HEK293T (cell line): Measurements from ENCODE around the gene MAMDC2.

ENCODE experiments used
- CTCF ChIA-PET: fragments of 350-600 bp; formaldehyde crosslinking; extraction: SDS; loops from one replicate; lab custom pipeline; 2021; ENCODE audit warnings: antibody characterized with exemption, inconsistent platforms; lab: Yijun Ruan, JAX
- POLR2A ChIA-PET: fragments of 350-600 bp; formaldehyde crosslinking; extraction: SDS; loops from one replicate; lab custom pipeline; 2020; ENCODE audit warnings: antibody characterized with exemption, inconsistent platforms; lab: Yijun Ruan, JAX
- DNase-seq: peaks from one replicate; pipeline ENCODE4 v3.0.0; 2012; ENCODE audit warnings: mixed read lengths; ENCODE audit errors: extremely low spot score
- ARNT ChIP-seq: fragments of 450-650 bp; IDR thresholded peaks from 2 replicates; pipeline ENCODE4 v1.6.1; 2017; ENCODE audit warnings: mild to moderate bottlenecking
- BHLHE40 ChIP-seq: fragments of 450-650 bp; IDR thresholded peaks from 2 replicates; pipeline ENCODE4 v1.6.1; 2016; ENCODE audit warnings: mild to moderate bottlenecking, moderate library complexity, borderline replicate concordance
- CTBP1 ChIP-seq: fragments of 450-650 bp; IDR thresholded peaks from 2 replicates; pipeline ENCODE4 v1.6.1; 2016; ENCODE audit warnings: borderline replicate concordance
- ELF4 ChIP-seq: fragments of 450-650 bp; IDR thresholded peaks from 2 replicates; pipeline ENCODE4 v1.6.1; 2017; ENCODE audit warnings: antibody characterized with exemption
- FOXA1 ChIP-seq: fragments of 450-650 bp; IDR thresholded peaks from 2 replicates; pipeline ENCODE4 v1.6.1; 2016; ENCODE audit warnings: mild to moderate bottlenecking
- FOXK2 ChIP-seq: fragments of 450-650 bp; IDR thresholded peaks from 2 replicates; pipeline ENCODE4 v1.6.1; 2016; ENCODE audit warnings: mild to moderate bottlenecking
- FOXM1 ChIP-seq: fragments of 450-650 bp; IDR thresholded peaks from 2 replicates; pipeline ENCODE4 v1.6.1; 2017; ENCODE audit warnings: mild to moderate bottlenecking, borderline replicate concordance
- HDGF ChIP-seq: fragments of 450-650 bp; IDR thresholded peaks from 2 replicates; pipeline ENCODE4 v1.6.1; 2017; ENCODE audit warnings: antibody characterized with exemption, borderline replicate concordance
- L3MBTL2 ChIP-seq: fragments of 450-650 bp; conservative IDR thresholded peaks from 2 replicates; pipeline ENCODE4 v1.6.1; 2016; ENCODE audit warnings: mild to moderate bottlenecking
- LEF1 ChIP-seq: fragments of 450-650 bp; IDR thresholded peaks from 2 replicates; pipeline ENCODE4 v1.6.1; 2017; ENCODE audit warnings: mild to moderate bottlenecking, borderline replicate concordance
- NFRKB ChIP-seq: fragments of 450-650 bp; IDR thresholded peaks from 2 replicates; pipeline ENCODE4 v1.6.1; 2016; ENCODE audit warnings: mild to moderate bottlenecking, moderate library complexity
- PKNOX1 ChIP-seq: fragments of 450-650 bp; IDR thresholded peaks from 2 replicates; pipeline ENCODE4 v1.6.1; 2016
- SP1 ChIP-seq: fragments of 450-650 bp; IDR thresholded peaks from 2 replicates; pipeline ENCODE4 v1.6.1; 2017
- SUZ12 ChIP-seq: fragments of 450-650 bp; IDR thresholded peaks from 2 replicates; pipeline ENCODE4 v1.6.1; 2016; ENCODE audit warnings: mild to moderate bottlenecking
- TARDBP ChIP-seq: fragments of 450-650 bp; IDR thresholded peaks from 2 replicates; pipeline ENCODE4 v1.6.1; 2016
- ZNF384 ChIP-seq: fragments of 450-650 bp; IDR thresholded peaks from 2 replicates; pipeline ENCODE4 v1.6.1; 2016

Gene MAMDC2

GRCh38 chr9:70142101-70142500 is 98.5 kb downstream of the MAMDC2 start:
- POLR2A ChIA-PET = no interaction called here
- no peak for DNase-seq
- CTCF ChIA-PET = no interaction called here
- TF ChIP-seq FOXM1 (no peak), ZNF384 (no peak), ARNT (no peak), SP1 (no peak), CTBP1 (no peak), FOXK2 (no peak), TARDBP (no peak), HDGF (no peak), BHLHE40 (no peak), LEF1 (no peak), L3MBTL2 (no peak), PKNOX1 (no peak), SUZ12 (no peak), ELF4 (no peak), NFRKB (no peak), FOXA1 (no peak)

DNA sequence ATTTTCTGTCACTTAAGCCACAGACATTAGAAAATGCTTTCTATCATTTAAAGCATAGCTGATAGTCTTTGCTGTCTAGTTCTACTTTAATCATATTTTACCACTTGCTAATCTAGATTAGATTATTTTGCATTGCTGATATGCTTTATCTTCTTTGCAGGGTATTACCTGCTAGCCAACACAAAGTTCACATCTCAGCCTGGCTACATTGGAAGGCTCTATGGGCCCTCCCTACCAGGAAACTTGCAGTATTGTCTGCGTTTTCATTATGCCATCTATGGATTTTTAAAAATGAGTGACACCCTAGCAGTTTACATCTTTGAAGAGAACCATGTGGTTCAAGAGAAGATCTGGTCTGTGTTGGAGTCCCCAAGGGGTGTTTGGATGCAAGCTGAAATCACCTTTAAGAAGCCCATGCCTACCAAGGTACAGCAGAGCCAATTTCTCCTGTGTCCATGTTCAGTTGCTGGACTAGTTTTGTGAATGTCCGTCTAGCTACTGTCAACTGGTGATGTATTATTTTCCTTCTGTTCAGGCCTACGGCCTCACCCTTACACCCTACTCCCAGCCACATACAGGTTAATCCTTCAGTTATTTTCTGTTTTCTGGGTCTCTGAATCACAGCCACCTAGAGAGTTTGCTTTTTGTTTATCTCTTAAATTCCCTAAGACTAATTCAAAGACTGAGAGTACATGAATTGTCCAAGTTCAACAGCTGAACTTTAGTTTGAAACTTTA is 99.9 kb downstream of the MAMDC2 start:
- ChIA-PET POLR2A (no interaction called here), CTCF (no interaction called here)
- DNase-seq = no peak
- no peak for TF ChIP-seq L3MBTL2

DNA sequence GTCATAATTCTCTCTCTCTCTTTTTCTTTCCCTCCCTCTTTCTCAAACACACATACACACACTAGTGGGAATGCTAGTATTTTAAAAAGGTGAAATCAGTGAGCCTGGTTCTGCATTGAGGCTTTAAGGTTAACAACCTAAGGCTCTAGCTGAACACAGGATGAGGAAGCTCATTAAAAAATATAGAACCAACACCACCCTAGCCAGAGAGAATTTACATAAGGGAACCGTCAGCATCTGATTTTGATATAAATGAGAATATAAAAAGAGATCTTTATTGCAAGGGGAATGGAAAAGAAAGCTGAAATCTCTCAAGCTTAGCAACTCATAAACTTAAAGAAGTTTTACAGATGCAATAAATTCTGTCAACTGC is 100.5 kb downstream of the MAMDC2 start:
- TF ChIP-seq BHLHE40 (no peak), ZNF384 (no peak), L3MBTL2 (no peak), HDGF (no peak), TARDBP (no peak), ARNT (no peak), CTBP1 (no peak), FOXM1 (no peak), SUZ12 (no peak), FOXA1 (no peak), LEF1 (no peak), ELF4 (no peak), FOXK2 (no peak), SP1 (no peak), NFRKB (no peak), PKNOX1 (no peak)
- CTCF ChIA-PET = no interaction called here
- POLR2A ChIA-PET = no interaction called here
- no peak for DNase-seq

DNA sequence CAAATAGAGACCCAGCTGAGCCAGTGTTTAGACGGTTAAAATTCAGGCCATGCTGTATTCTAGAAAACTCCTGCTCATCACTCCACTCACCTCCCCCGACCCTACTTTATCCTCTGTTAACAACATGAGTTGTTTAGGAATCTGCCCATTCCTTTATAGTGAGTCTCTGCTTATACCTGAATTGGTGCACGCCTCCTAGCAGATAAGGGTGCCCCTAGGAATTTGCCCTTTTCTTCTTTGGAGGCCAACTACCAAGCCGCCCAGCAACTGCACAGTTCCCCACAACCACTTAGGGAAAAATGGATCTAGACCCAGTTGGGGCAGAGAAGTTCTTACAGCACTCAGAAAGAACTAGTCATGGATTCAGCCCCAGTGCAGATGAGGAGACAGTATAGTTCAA is 102.3 kb downstream of the MAMDC2 start:
- POLR2A ChIA-PET = no interaction called here
- no peak for TF ChIP-seq CTBP1
- no peak for TF ChIP-seq PKNOX1
- no peak for TF ChIP-seq BHLHE40
- CTCF ChIA-PET = no interaction called here
- DNase-seq = no peak

DNA sequence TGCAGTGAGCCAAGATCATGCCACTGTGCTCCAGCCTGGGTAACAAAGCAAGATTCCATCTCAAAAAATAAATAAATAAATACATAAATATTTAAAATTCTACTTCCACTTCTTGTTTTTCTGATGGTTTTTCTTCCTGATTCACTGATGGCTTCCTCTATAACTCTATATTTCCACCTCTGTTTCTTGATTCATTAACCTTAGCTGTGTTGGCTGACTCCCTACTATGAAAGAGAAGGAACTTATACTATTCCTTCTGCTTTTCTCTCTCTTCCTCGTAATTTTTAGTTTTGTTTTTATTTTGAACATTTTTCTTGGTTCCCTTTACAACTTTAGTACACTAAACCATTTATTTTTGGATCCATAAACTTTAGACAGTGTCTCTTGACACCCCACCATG is 103.5 kb downstream of the MAMDC2 start:
- TF ChIP-seq ARNT (no peak), ELF4 (no peak), NFRKB (no peak), LEF1 (no peak), ZNF384 (no peak), FOXK2 (no peak), CTBP1 (no peak), TARDBP (no peak), FOXA1 (no peak), SP1 (no peak), BHLHE40 (no peak), FOXM1 (no peak), HDGF (no peak)
- ChIA-PET CTCF (no interaction called here), POLR2A (no interaction called here)
- no peak for DNase-seq

DNA sequence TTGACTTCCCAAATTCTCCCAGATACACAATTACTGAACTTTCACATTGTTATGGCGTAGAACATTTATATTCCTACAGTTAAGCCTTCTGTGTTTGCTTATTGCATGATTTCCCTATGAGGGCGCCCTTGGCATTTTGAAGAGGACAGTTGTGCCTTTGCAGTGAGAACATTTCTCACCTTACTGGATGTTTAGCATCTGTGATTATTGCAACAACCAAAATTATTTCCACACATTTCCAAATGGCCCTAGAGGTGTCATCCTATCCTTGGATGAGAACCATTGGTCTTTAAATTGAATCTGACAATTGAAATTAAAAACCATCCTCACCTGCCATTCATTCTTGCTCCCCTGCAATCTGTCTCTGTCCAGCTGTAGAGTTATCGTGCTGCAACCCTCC is 104.0 kb downstream of the MAMDC2 start:
- POLR2A ChIA-PET = no interaction called here
- CTCF ChIA-PET = no interaction called here
- DNase-seq = no peak
- TF ChIP-seq CTBP1 (no peak), SP1 (no peak), SUZ12 (no peak), NFRKB (no peak), PKNOX1 (no peak), ZNF384 (no peak), HDGF (no peak), TARDBP (no peak), ARNT (no peak)
